HTERT RPE-1 (cell line): ENCODE results near the gene EIF3B.
"Not testable (repeated sequence)": the region's sequence is repeated elsewhere in the genome, so short reads cannot be mapped to it uniquely, and the experiment has no call there.

ENCODE experiments used
- in situ Hi-C: fragments of 300-500 bp; cut with MboI; formaldehyde crosslinking; loops from 4 replicates; pipeline ENCODE4 v1.14.3; 2020; ENCODE audit warnings: low sequenced_read_pairs

The EIF3B gene

DNA sequence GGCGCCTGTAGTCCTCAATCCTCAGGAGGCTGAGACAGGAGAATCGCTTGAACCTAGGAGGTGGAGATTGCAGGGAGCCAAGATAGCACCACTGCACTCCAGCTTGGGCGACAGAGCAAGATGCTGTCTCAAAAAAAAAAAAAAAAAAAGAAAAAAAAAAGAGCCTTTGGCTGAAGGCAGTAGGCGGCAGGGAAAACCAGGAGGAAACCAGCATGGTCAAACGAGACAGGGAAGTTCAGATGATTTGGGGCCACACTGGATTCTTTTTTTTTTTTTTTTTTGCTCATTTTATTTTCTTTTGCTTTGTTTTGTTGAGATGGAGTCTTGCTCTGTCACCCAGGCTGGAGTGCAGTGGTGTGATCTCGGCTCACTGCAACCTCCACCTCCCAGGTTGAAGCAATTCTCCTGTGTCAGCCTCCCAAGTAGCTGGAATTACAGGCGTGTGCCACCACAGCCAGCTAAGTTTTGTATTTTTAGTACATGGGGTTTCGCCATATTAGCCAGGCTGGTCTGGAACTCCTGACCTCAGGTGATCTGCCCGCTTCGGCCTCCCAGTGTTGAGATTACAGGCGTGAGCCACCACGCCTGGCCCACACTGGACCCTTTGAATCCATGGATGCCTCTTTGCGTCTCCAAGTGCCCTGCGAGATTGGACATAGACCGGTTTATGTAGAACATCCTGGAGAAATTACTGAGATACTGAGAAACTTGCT, 7.1 kb upstream of the EIF3B start:
- in situ Hi-C loops, result not testable (repeated sequence)

DNA sequence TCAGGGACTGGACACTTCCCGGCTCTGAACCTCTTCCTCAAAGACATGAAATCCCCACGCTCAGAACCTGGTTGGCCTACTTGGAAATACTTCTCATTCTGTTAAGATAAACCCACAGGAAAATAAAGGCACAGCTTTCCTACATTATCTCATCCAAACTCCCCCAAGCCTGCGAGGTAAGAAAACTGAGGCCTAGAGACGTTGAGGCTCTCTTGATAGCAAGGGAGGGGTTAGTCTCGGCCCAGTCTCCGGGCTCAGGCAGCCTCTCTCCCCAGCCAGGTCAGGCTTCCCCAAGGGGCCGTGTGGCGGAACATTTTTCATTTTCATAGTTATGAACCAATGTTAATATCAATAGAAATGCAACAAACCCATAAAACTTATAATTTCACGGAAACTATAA, 4.6 kb upstream of the EIF3B start:
- in situ Hi-C loops, result no loop called here

DNA sequence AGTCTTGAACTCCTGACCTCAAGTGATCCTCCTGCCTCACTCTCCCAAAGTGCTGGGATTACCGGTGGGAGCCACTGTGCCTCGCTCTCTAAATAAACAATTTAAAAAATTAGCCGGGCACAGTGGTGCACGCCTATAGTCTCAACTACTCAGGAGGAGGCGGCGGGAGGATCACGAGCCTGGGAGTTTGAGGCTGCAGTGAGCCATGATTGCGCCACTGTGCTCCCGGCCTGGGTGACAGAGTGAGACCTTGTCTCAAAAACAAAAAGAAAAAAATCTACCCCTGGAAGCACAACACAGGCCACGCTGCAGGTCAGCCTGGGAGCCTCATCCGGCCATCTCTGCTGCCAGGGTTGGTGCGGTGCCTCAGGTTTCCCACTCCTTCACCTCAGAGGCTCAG, 3.8 kb upstream of the EIF3B start:
- in situ Hi-C loops, result no loop called here

DNA sequence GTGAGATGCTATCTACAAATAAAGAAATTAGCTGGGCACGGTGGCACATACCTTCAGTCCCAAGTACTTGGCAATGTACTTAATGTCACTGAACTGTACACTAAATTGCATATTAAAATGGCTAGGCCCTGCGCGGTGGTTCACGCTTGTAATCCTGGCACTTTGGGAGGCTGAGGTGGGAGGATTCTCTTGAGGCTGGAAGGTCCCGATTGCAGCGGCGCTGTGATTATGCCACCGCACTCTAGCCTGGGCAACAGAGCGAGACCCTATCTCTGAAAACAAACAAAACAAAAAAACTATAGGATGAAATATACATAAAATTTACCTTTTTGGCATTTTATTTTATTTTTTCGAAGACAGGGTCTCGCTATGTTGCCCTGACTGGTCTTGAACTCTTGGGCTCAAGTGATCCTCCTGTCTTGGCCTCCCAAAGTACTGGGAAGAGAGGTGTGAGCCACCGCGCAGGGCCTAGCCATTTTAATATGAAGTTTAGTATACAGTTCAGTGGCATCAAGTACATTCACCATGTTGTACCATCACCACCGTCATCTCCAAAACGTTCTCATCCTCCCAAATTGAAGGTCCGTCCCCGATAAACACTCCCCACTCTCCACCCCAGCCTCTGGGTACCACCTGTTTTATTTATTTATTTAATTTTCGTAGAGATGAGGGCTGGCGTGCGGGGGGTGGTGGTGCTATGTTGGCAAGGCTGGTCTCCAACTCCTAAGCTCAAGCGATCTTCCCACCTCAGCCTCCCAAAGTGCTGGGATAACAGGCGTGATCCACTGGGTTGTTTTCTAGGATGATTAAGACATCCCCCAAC, 1.3 kb upstream of the EIF3B start:
- in situ Hi-C loops, result no loop called here

DNA sequence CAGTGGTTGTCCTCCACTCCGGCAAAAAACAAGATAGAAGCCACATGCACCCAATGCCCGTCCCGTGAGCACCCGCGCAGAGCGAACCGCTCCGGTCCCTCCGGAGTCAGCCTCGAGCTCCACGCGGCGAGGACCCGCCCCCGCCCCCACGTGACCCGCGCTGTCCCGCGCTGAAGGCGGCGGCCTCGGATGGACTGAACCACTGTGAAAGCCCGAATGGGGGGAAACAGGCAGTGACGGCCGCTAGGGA, 766 bp upstream of the EIF3B start:
- in situ Hi-C loops, result no loop called here

DNA sequence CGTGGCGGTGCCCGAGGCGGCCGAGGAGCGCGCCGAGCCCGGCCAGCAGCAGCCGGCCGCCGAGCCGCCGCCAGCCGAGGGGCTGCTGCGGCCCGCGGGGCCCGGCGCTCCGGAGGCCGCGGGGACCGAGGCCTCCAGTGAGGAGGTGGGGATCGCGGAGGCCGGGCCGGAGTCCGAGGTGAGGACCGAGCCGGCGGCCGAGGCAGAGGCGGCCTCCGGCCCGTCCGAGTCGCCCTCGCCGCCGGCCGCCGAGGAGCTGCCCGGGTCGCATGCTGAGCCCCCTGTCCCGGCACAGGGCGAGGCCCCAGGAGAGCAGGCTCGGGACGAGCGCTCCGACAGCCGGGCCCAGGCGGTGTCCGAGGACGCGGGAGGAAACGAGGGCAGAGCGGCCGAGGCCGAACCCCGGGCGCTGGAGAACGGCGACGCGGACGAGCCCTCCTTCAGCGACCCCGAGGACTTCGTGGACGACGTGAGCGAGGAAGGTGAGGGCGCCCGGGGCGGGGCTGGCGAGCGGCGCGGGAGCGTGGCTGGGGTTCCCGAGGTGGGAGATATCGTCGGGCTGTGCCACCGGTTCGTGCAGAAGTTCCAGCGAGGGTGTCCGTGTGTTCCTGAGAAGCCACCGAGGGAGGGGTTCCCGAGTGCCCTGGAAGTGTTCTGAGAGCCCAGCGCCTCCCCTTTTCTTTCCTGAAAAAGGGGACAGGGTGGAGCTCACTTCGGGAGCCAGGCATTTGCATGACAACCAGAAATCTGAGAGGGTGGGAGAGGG, 495 bp downstream of the EIF3B start:
- in situ Hi-C loops, result no loop called here

DNA sequence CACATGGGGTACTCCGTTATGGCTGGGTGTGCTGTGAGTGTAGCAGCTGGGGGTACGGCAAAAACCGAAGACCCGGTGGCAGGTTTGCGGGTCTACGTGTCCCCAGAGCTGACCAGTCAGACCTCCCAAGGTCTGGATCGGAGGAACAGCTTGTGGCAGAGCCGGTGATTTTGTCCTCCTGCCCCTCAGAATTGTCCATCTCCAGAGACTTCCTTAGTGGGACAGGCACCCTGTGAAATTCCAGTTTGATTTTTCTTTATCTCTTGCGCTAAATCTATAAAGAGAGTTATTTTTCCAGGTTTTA, 1.0 kb downstream of the EIF3B start:
- in situ Hi-C loops, result no loop called here

DNA sequence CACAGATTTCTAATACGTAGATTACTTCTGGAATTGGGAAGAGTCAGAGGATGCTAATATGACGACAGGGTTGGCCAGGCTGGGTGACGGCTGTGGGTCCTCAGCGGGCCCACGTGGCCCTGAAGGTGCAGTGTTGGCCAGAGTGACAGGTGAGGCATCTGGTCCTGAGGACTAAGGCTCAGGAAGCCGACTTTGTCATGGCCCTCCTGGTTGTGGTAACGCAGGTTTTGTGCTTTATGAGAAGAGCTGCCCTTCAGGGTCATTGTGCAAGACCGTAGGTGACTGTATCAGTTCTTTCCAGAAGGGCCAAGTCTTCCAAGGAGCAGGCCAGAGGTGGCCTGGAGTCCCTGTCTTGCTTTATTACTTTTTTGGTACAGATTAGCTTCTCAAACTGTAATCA, 2.5 kb downstream of the EIF3B start:
- in situ Hi-C loops, result no loop called here

DNA sequence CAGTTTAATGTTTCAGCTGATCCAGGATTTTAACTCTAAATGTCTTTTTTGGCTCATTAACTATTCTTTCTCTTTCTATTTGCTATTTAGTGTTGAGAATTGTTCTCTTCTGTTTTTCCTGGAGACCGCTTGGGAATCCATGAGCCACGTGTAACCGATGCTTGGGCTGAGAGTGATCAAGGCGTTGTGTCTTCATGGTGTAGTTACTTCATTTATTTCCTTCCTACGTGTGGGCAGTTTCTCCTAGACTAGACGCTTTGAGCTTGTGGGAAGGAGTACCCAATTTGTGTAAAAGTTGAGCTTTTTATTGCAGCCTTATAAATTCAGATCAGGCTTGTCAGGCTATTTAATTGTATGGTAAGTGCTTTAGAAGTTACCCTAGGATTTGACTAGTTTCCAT, 2.9 kb downstream of the EIF3B start:
- in situ Hi-C loops, result no loop called here

DNA sequence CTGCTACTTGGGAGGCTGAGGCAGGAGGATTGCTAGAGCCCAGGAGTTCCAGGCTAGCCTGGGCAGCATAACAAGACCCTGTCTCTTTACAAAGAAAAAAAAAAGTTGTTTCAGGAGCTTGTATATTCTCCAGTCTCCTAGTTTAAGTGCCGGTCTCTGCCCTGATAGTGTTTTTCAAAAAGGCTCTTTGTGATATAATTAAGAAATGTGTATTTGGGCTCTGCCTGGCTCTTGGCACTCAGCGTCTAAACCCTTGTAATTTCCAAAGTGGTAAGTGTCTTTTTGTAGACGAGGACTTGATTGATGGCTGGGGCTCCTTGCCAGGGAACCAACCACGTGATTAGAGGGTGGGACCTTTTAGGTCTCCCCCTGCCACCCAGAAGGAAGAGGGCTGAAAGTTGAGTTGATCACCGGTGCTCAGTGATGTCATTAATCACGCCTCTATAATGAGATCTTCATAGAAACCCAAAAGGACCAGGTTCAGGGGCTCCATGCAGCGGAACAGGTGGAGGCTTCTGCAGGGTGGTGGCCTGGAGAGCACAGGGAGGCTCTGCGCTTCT, 4.4 kb downstream of the EIF3B start:
- in situ Hi-C loops, result no loop called here

DNA sequence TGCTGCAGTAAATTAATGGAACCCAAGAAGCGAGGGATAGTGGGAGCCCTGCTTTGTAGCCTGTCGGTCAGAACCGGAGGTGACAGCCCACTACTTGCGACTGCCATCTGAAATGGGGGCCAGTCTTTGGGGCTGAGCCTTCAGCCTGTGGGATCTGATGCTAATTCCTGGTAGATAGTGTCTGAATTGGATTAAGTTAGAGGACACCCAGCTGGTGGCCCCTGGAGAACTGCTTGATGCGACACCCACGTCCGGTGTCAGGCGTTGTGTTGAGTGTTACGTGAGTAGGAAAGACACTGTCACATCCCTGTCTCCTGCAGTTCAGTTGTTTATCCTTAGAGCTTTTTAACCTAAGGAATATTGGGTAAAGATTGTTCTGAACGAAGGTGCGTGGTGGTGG, 5.0 kb downstream of the EIF3B start:
- in situ Hi-C loops, result no loop called here

DNA sequence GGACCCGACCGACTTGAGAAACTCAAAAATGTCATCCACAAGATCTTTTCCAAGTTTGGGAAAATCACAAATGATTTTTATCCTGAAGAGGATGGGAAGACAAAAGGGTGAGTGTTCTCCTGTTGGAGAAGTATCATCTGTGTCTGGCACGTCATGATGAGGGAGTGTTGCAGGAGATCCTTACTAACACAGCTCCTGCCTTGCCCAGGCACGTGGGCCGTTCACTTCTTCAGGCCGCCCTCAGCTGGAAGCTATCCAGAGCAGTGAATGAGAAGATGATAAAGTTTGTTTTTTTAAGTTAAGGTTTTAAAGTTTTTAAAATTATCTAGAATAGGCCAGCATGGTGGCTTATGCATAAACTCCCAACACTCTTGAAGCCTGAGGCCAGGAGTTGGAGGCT, 6.2 kb downstream of the EIF3B start:
- in situ Hi-C loops, result no loop called here

DNA sequence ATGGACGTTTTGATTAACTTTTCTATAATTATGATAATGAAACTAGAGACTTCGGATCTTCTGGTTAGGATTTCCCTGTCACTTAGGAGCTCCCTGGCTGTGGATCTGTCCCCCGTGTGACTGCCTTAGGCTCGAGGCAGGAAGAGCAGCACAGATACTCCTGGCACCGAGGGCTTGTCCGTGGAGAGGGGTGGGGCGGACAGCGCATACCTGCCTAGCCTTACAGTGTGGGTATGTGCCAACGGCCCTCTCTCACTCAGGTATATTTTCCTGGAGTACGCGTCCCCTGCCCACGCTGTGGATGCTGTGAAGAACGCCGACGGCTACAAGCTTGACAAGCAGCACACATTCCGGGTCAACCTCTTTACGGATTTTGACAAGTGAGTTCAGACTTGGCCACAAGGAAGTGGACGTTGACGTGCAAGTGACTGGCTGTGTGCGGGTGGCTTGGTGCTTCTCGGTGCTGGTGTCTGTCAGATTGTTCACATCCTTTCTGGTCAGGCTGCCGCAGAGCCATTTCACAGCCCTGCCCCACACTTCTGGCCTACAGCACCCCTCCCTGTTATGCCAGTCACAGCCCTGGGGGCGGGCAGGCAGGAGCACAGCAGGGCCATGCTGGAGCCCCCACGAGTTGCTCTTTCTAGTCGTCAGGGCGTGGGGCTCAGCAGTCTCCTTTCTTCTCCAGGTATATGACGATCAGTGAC, 7.9 kb downstream of the EIF3B start:
- in situ Hi-C loops, result no loop called here

DNA sequence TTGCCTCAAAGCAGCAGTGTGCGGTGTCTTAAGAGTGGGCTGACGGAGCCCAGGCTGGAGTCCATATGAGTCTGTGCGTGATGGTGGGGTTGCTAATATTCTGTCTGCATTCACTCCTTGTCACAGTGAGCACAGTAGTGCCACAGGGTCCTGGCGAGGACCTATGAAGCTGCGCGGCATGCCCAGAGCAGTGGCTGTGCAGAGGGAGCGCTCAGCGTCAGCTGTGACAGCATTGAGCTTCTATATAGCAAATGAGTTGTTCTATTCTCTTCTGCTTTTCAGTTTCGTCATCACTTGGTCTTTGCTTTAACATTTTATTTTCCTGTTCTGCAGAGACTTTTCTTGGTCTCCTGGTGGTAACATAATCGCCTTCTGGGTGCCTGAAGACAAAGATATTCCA, 14.5 kb downstream of the EIF3B start:
- in situ Hi-C loops, result no loop called here

DNA sequence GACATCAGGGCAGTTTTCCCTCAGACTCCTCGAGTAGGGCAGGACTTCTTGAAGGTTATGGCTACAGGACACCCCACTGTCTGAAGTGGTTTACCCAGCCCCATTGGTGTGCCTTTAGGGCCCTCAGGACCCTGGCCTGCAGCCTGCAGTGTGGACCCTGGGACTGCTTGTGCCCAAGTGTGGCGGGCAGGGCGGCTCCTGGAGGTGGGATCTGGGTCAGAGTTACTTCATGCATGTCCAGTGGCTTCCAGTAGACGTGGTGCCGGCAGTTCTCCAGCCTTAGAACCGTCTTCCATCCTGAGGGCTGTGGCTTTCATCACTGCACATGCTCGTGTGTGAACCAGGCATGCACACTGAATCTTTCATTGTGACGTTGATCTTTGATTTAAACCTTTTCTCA, 16.7 kb downstream of the EIF3B start:
- in situ Hi-C loops, result no loop called here

DNA sequence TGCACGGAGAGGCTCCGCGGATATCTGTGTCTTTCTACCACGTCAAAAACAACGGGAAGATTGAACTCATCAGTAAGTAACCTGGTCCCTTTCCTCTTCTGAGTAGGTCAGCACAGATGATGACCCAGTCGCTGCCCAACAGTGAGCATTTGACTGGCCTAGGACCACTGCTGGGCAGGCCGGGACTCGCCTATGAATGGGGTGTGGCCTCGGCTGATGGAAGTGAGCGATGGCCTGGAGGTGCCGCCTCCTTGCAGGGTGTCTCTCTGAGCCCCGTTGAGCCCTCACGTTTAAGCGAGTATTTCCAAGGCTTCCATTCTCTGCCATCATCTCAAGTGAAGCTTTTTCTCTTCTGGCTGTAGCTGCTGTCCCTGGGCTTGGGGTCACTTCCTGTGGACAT, 18.1 kb downstream of the EIF3B start:
- in situ Hi-C loops, result no loop called here

DNA sequence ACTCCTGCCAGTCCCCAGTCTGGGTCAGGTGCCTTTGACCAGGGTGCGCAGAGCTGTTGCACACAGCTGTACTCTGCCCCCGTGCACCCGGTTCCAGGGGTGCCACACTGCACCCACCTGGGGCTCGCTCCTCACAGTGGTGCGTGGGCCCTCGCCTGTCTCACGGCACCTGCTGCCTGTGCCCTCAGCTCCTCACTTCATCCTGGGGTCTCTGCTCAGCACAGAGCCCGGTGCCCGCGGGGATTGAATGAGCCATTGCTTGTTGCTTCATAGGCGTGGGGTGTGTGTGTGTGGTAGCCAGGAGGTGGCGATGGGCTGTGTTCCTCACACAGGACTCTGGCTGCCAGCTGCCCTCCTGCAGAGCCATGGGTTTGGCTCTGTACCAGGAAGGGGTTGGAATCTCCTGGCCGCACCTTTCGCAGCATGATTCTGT, 18.5 kb downstream of the EIF3B start:
- in situ Hi-C loops, result no loop called here

DNA sequence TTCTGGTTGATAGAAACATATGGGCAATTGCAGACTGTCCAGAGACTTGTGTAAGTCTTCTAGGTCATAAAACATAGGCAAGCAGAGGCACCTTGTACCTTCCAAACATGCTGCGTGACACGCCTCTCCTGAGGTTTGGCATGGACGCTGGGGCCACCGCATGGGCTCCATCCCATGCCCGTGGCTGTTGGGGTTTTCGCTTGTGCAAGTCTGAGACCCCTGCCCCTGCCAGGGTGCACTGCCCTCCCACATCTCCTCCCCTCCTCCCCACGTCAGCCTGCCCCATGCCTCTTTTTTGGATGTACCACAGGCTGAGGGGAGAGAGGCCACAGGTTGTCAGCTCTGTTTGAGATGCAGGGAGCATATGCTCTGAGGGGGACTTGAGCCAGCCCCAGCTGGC, 19.0 kb downstream of the EIF3B start:
- in situ Hi-C loops, result no loop called here

DNA sequence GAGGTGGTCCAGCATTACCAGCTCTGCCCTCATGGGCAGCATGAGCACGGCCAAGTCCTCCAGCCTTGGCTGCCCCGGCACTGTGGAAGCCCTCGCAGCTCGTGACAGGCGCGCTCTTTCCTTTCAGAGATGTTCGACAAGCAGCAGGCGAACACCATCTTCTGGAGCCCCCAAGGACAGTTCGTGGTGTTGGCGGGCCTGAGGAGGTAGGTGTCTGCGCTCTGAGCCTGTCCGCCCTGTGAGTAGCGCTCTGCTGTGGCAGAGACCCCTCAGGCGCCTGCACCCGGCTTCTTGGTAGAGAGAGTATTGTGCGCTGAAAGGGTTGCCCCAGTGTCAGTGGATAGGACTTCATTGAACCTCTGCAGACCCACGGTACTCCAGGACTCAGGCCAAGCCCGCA, 19.8 kb downstream of the EIF3B start:
- in situ Hi-C loops, result no loop called here

DNA sequence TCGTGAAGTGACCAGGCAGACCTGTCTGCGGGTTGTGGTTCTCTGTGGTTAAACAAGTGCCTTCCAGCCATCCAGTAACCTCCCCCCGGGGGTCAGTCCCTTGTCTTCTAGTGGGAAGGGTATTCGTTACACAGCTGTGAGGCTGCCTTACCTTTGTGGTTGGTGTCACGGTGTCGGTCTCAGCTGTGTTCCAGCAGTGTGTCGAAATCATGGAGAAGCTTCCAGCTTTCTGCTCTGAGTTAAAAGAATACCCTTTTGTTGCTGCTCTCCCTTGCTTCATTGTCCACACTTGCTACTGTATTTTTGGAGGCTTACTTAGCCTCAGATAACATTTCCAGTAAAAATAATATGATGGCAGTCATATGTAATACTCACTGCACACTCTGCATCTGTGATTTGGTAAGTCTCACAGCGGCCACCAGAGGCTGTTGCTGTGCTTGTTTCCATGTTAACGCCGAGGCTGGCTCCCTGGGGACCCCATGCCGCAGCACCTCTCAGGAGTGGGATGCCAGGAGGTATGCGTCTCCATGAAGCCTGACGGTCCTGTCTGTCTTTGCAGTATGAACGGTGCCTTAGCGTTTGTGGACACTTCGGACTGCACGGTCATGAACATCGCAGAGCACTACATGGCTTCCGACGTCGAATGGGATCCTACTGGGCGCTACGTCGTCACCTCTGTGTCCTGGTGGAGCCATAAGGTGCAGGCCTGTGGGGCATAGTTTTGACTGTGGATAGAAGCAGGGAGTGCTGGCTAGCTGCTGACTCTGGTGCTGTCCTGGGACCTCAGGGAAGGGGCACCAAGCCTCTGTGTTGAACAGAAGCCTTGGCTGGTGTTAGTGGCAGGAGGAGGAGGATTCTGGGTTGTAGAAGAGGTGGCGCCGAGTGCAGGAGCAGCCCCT, 20.5 kb downstream of the EIF3B start:
- in situ Hi-C loops, result no loop called here
